PC-9 (cell line): ENCODE results near the gene FASTKD2.

Experiments
- EZH2 ChIP-seq: fragments of 200-600 bp; sonication (generic); IDR thresholded peaks from 2 replicates; pipeline ENCODE4 v1.8.0; 2017; ENCODE audit warnings: antibody characterized with exemption, low read depth
- TF ChIP-seq, protein P1 (sequence below): fragments of 200-600 bp; sonication (generic); conservative IDR thresholded peaks from 2 replicates; pipeline ENCODE4 v1.6.1; 2017; ENCODE audit warnings: mixed run types, antibody characterized with exemption, mild to moderate bottlenecking, moderate library complexity

DNA sequence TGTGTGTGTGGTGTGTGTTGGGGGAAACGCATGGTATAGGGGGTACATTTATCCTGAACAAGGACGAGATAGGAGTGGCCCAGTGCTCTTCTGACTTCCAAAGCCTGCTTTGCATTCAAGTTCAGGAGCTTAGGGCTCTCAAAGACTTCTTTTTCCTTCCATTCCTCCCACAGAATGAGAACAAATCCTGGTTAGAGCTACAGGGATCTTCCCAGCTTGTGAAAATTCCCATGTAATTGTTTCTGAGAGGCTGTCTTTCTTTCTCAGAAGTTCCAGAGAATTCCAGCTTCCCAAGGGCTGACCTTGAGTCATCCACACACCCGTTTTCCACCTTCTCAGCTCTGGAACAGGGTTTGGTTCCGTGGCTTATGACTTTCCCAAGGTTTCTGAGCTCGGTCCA is 38.9 kb downstream of the FASTKD2 start:
- TF ChIP-seq, protein P1, sequence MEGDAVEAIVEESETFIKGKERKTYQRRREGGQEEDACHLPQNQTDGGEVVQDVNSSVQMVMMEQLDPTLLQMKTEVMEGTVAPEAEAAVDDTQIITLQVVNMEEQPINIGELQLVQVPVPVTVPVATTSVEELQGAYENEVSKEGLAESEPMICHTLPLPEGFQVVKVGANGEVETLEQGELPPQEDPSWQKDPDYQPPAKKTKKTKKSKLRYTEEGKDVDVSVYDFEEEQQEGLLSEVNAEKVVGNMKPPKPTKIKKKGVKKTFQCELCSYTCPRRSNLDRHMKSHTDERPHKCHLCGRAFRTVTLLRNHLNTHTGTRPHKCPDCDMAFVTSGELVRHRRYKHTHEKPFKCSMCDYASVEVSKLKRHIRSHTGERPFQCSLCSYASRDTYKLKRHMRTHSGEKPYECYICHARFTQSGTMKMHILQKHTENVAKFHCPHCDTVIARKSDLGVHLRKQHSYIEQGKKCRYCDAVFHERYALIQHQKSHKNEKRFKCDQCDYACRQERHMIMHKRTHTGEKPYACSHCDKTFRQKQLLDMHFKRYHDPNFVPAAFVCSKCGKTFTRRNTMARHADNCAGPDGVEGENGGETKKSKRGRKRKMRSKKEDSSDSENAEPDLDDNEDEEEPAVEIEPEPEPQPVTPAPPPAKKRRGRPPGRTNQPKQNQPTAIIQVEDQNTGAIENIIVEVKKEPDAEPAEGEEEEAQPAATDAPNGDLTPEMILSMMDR, result no peak
- no peak for TF ChIP-seq EZH2
